Ascending aorta (tissue), 2 donors: ENCODE results near the gene TWSG1. TPM values are rescaled to one million over a fixed set of nuclear protein-coding genes. Genes with fewer than 3 reads are reported as not detected.

Experiments used
- DNase-seq, 2 donors: peaks; one replicate each; pipeline ENCODE4 v3.0.0-alpha.2; 2019; ENCODE audit warnings: low spot score in 2 of 2
- H3K27ac ChIP-seq, 2 donors: fragments of 200-600 bp; sonication (generic); one replicate each; pipeline ENCODE4 v1.5.1; 2016 to 2017; ENCODE audit warnings: mild to moderate bottlenecking in 1 of 2
- H3K27me3 ChIP-seq: fragments of 200-600 bp; sonication (generic); one replicate; pipeline ENCODE4 v1.5.1; 2017
- H3K36me3 ChIP-seq, 2 donors: fragments of 200-600 bp; sonication (generic); one replicate each; pipeline ENCODE4 v1.5.1; 2016
- H3K4me1 ChIP-seq, 2 donors: fragments of 200-600 bp; sonication (generic); one replicate each; pipeline ENCODE4 v1.5.1; 2016 to 2017; ENCODE audit warnings: mild to moderate bottlenecking in 1 of 2
- H3K4me3 ChIP-seq, 2 donors: fragments of 200-600 bp; sonication (generic); one replicate each; pipeline ENCODE4 v1.5.1; 2016 to 2017; ENCODE audit warnings: mild to moderate bottlenecking in 1 of 2
- H3K9me3 ChIP-seq, 2 donors: fragments of 200-600 bp; sonication (generic); one replicate each; pipeline ENCODE4 v1.5.1; 2016
- CTCF ChIP-seq, 3 experiments: fragments of 200-600 bp in 2 of 3; fragments of 450-650 bp in 1 of 3; sonication (generic) in 2 of 3; IDR thresholded peaks; one replicate each; pipeline ENCODE4 v1.5.1; 2016 to 2019; ENCODE audit warnings: antibody characterized with exemption in 3 of 3, mild to moderate bottlenecking in 1 of 3, moderate library complexity in 1 of 3
- intact Hi-C: fragments of 100-400 bp; cut with DNase I; formaldehyde crosslinking; loops from one replicate; pipeline ENCODE4 v1.15.1; 2023
- total RNA-seq: library from RNA; depleted of rRNA; stranded (reverse); fragments of >200 nt; gene quantifications from one replicate; pipeline ENCODE4 v1.1.0, GENCODE V29; 2016

TWSG1 gene
- total RNA-seq, 1 donor from 2014 or later, result 25.0 TPM

- no peak overlapping the region for H3K27ac ChIP-seq
Observed at GRCh38 chr18:9359796-9360195, 25.2 kb downstream of the TWSG1 start.

GRCh38 chr18:9361191-9361590 is 26.6 kb downstream of the TWSG1 start:
- DNase-seq, result no peak
- no peak for TF ChIP-seq CTCF (IDR thresholded peaks at IDR 0.05)
- no peaks in the 10 kb centered on the region for H3K27me3 ChIP-seq
- intact Hi-C loops, result no loop called here
- H3K36me3 ChIP-seq, result no peaks in the 10 kb centered on the region
- no peaks in the 10 kb centered on the region for H3K9me3 ChIP-seq
- H3K4me1 ChIP-seq, result peaks cover 2 to 30% of the 10 kb centered on the region in 2 donors
- no peak overlapping the region for H3K4me3 ChIP-seq
- H3K27ac ChIP-seq, result no peak overlapping the region

More at GRCh38 chr18:9359796-9360195, 25.2 kb downstream of the TWSG1 start:
- no peaks in the 10 kb centered on the region for H3K27me3 ChIP-seq
- no peaks in the 10 kb centered on the region for H3K9me3 ChIP-seq
- no peaks in the 10 kb centered on the region for H3K36me3 ChIP-seq
- no peak for TF ChIP-seq CTCF (IDR thresholded peaks at IDR 0.05)
- no peak overlapping the region for H3K4me3 ChIP-seq
- no peak for DNase-seq
- H3K4me1 ChIP-seq, result peaks cover 2 to 39% of the 10 kb centered on the region in 2 donors
- intact Hi-C loops, result loop anchor here (5.0 to 10.0 kb wide), 2 partner anchors 257 to 1165 kb away; partner anchors contain the start of genes NAPG and NDUFV2

- H3K4me1 ChIP-seq, result peaks cover 2 to 27% of the 10 kb centered on the region in 2 donors
- no peaks in the 10 kb centered on the region for H3K9me3 ChIP-seq
- H3K4me3 ChIP-seq, result peak overlapping the region in 1 of 2 donors; percentile 20
- no peak for DNase-seq
- H3K36me3 ChIP-seq, result peaks cover 6 to 8% of the 10 kb centered on the region in 2 donors
- no peaks in the 10 kb centered on the region for H3K27me3 ChIP-seq
- TF ChIP-seq CTCF (IDR thresholded peaks at IDR 0.05), result no peak
- intact Hi-C loops, result loop anchor here (2.0 kb wide), 1 partner anchor 28 kb away; the partner anchor contains the start of gene TWSG1
- peak overlapping the region; percentile 57 to 73 for H3K27ac ChIP-seq
Observed at GRCh38 chr18:9362869-9363268, 28.3 kb downstream of the TWSG1 start.

- Histone ChIP-seq H3K4me1 (peaks cover 2 to 27% of the 10 kb centered on the region in 2 donors), H3K4me3 (no peak overlapping the region), H3K9me3 (no peaks in the 10 kb centered on the region), H3K27ac (peak overlapping the region; percentile 57 to 73), H3K36me3 (peaks cover 14 to 15% of the 10 kb centered on the region in 2 donors), H3K27me3 (no peaks in the 10 kb centered on the region)
- DNase-seq, result no peak
- TF ChIP-seq CTCF (IDR thresholded peaks at IDR 0.05), result no peak
- intact Hi-C loops, result no loop called here
Observed at GRCh38 chr18:9364242-9364641, 29.7 kb downstream of the TWSG1 start.

GRCh38 chr18:9365406-9365805 is 30.8 kb downstream of the TWSG1 start:
- no peak for TF ChIP-seq CTCF (IDR thresholded peaks at IDR 0.05)
- H3K4me3 ChIP-seq, result no peak overlapping the region
- peaks cover 2 to 27% of the 10 kb centered on the region in 2 donors for H3K4me1 ChIP-seq
- DNase-seq, result no peak
- peak overlapping the region; percentile 7 to 38 for H3K27ac ChIP-seq
- H3K36me3 ChIP-seq, result peaks cover 14 to 26% of the 10 kb centered on the region in 2 donors
- no peaks in the 10 kb centered on the region for H3K9me3 ChIP-seq
- no peaks in the 10 kb centered on the region for H3K27me3 ChIP-seq
- intact Hi-C loops, result no loop called here
